ENCODE data around the gene ABLIM1.

The ABLIM1 gene

GRCh38 chr10:114541797-114542160 lies 116.3 kb downstream of the ABLIM1 start:
- DNase-seq = no peak

DNA sequence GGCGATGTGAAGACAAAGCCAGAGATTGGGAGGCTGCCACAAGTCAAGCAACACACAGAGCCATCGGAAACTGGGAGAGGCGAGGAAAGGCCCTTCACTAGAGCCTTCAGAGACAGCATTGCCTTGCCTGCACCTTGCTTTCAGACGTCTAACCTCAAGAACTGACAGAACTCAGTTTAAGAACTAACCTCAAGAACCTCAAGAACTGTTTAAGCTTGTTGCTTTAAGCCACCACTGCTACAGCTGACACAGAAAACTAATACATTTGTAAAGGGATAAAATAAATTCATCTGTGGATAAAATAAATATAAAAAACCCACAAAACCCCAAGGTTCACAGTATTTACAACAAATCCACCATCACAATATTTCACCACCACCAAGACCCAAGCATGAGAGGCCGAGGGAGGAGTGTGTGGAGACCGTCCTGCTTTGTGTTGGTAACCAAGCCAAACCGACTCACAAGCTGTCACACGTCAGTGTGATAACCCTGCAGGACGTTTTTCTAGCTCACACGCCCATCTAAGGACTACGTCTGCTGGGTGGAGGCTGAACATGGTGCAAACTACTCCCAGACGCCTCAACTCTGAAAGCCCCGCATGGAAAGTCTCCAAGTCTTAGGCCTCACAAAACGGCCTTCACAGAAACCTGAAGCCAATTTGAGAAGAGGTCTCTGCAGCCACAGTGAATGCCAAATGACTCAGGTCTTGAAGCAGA lies 116.8 kb downstream of the ABLIM1 start:
- DNase-seq = no peak

GRCh38 chr10:114540236-114540635 lies 117.8 kb downstream of the ABLIM1 start:
- no peak for DNase-seq

GRCh38 chr10:114539623-114540022 lies 118.5 kb downstream of the ABLIM1 start:
- no peak for DNase-seq

- no peak for DNase-seq
Observed at GRCh38 chr10:114538181-114538906, 119.7 kb downstream of the ABLIM1 start.

GRCh38 chr10:114537736-114538135 lies 120.3 kb downstream of the ABLIM1 start:
- DNase-seq = no peak

GRCh38 chr10:114534571-114534981 lies 123.5 kb downstream of the ABLIM1 start:
- DNase-seq = no peak

GRCh38 chr10:114532226-114532625 lies 125.8 kb downstream of the ABLIM1 start:
- no peak for DNase-seq

GRCh38 chr10:114526504-114527238 lies 131.4 kb downstream of the ABLIM1 start:
- peak; percentile 80 for DNase-seq

GRCh38 chr10:114526126-114526503 lies 132.0 kb downstream of the ABLIM1 start:
- no peak for DNase-seq

DNA sequence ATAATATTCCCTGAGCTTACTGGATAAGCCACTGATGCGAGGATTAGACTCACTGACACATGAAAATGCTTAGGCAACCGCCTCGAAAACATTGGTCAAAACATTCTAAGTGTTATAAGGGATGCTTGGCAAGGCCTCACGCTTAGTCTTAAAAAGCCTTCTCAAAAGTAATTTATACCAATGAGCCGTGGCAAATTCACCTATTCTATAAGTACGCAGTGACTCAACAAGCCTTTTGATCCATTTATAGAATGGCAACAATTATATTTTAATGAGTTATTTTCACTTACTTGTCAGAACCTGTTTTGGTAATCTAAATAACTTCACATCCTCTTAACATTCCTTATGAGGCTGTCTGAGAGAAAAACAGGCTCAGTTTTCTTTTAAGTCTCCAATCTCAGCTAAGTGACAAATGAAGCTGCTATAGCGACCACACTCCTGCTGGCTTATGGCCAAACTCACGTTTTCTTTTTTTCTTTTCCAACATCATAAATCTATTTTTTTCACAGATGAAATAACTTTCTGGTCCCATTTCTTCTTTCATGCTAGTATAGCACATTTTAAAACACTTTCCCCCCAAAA lies 132.6 kb downstream of the ABLIM1 start:
- no peak for DNase-seq

DNA sequence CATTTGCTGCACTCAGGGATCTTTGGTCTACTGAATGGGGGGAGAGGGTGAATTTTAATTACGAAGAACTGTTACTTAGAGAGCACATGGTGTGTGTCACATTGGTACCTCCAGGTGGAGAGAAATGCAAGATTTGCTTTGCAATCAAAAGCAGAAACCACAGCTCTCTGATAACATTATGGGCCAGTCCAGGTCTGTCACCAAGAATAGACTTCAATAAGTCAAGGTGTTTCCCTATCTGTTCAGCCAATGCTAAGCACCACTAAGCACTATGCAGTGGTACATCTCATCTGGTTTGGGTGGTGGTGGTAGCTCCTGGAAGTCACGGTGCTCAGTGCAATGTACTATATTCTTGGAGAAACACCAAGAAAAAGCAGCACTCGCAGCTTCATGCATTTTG lies 134.2 kb downstream of the ABLIM1 start:
- DNase-seq = no peak

- no peak for DNase-seq
Observed at GRCh38 chr10:114521255-114521654, 136.8 kb downstream of the ABLIM1 start.

DNA sequence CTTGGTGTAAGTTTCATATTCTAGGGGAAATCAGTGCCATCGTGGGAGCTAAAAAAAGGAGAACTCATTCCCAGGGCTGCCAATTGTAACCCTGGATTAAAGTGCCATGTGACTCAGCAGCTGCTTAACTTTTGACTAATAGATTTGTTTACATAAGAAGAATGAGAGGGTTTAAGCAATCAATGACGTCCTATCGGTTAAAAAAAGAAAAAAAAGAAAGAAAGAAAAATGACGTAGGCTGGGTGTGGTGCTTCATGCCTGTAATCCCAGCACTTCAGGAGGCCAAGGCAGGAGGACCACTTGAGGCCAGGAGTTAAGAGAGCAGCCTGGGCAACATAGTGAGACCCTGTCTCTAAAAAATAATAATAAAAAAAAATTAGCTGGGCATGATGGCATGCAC lies 137.6 kb downstream of the ABLIM1 start:
- no peak for DNase-seq

- no peak for DNase-seq
Observed at GRCh38 chr10:114519756-114520293, 138.2 kb downstream of the ABLIM1 start.

GRCh38 chr10:114519306-114519669 lies 138.8 kb downstream of the ABLIM1 start:
- no peak for DNase-seq

GRCh38 chr10:114518401-114519305 lies 139.4 kb downstream of the ABLIM1 start:
- no peak for DNase-seq

- DNase-seq = no peak
Observed at GRCh38 chr10:114517368-114518250, 140.5 kb downstream of the ABLIM1 start.

- DNase-seq = no peak
Observed at GRCh38 chr10:114516356-114516755, 141.7 kb downstream of the ABLIM1 start.

DNA sequence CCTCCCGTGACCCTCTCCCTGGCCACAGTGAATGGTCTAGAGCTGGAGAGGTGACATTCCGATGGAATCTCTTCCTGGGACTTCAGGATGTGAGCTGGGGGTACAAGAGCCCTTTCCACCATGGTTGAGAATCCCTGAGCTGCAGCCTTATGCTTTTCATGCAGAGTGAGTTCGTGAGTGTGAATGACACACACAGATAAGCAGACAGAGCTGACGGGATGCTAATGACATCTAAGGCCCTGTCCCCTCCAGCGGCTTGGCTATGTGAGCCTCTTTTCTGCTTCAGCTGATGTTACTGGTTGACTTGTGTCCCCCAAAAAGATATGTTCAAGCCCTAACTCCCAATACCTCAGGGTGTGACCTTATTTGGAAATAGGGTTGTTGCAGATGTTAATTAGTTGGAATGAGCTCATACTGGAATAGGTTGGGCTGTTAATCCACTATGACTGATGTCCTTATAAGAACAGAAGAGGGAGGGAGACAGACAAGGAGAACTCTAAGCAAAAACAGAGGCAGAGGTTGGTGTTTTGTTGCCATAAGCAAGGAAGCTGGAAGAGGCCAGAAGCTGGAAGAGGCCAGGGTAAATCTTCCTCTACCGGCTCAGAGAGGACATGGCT lies 142.7 kb downstream of the ABLIM1 start:
- no peak for DNase-seq

DNA sequence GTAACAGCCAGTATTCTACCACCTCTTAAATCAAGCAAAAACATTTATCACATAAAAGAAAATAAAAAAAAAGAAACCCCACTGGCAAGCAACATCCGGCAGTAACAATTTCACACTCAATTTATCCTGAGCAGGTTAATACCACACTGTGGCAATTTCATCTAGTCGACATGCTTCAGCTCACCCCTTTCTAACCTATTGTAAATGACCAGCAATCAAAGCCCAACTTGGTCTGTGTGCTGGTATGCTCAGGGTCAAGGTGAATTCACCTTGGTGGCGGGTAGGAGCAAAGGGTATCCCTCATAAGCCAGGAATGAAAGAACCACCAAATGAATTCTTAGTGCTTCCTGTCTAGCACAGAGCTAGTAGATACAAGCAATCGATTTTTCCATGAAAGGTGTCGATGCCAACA lies 144.7 kb downstream of the ABLIM1 start:
- no peak for DNase-seq

All from activated gamma-delta T cell (primary cell).